HG03066 (cell line): Measurements from ENCODE around the gene KRT14.
"Not testable (repeated sequence)": the region's sequence is repeated elsewhere in the genome, so short reads cannot be mapped to it uniquely, and the experiment has no call there.

Experiments used
- ATAC-seq: cut with Tn5 transposase; IDR thresholded peaks from one replicate; pipeline ENCODE4 v1.9.1; 2021; ENCODE audit warnings: low read depth; ENCODE audit not compliant: unreplicated experiment

The KRT14 gene

DNA sequence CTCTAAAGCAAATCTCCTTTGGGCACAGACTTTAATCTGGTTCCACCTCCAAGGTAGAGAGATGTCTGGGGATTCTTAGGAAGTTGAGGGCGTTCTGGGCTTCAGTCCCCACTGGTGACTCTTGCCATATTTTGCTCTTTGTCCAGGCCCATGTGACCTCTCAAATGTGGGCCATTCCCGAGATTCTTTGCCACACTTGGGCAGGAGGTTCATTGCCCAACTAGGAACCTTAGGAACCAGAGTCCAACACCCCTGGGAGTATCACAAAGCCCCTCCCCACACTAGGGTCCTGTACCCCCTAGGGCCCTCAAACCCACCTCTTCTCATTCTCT lies 6.5 kb downstream of the KRT14 start:
- no peak for ATAC-seq

DNA sequence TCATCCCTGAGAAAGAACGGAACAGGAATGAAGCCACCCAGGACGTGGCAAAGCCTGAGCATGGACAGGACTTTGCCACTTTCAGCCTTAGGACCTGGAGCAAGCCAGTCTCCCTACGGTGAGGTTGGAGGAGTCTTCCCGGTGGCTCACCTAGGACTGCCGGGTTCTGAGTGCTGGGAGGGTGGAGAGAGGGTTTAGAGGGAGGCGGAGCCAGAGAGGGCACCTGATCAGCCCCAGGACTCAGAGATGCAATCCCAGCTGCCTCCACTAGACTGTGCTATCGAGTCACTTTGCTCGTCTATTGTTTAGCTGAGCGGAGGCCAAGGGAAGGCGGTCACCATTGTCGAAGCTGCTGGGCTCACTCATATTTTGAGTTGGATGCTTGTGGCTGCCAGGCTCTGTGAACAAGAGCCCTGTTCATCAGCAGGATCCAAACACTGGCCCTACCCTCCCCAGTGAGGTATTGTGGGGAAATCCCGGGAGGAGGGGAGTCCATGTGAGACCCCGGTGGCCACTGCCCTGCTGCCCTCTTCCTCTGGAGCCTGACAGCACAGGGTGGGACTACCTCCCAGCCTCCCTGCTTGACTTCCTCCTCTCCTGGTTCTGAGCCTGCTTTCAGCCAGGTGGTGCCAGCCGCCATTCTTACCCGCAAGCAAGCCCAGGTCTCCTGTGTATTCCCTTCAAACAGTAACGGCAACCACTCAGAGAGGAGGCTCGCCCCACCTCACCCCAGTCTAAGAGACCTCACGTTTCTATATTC lies 7.0 kb downstream of the KRT14 start:
- no peak for ATAC-seq

DNA sequence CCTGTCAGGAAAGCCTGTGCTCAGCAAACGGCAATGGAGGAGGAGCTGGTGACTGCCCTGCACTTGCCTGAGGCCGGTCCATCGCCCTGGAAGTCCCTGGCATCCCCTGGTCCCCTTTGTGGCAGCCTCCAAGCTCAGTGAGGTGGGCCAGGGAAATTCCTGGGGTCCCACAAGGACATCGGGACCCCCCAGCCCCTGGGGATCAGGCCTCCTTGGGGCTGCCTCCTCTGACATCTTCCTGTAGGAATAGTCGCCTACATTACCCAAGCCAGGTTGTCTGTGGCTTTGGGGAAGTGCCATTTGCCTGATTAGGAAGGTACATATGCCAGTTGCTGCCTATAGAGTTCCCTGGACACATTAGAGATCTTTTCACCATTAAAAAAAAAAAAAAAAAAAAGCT lies 7.7 kb downstream of the KRT14 start:
- no peak for ATAC-seq

DNA sequence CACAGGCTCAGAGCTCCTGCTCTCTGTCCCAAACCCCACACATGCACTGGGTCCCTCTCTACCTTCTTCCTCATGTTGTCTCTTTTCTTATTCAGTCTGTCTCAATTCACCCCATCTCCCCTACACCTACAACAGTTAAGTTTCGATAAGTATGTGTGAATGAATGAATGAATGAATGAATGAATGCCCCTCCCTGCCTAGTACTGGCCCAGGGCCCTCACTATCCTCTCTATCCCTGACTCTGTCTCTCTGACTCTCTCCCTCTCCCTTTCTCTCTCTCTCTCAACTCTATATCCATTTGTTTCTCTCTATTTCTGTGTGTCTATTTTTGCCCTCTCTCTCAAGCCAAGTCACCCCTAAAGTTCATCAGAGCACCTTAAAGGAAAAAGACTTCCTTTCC lies 8.2 kb downstream of the KRT14 start:
- no peak for ATAC-seq

DNA sequence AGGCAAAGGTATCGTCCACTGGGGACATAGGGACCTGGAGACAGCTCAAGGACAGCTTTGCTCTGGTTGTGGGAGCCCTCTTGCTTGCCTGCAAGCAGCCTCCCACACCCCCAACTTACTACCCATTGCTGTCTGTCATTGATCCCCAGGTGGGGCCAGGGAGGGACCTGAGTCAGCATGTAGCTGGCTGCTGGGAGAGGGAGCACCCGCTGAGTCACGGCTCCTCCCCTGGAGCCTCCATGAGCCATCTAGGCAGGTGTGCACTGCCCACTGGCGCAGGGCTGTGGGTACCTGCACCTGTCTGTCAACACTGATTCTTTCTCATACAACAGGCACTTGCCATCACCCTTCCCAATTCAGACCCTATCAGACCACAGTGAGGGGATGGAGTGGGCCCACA lies 10.0 kb downstream of the KRT14 start:
- not testable (repeated sequence) for ATAC-seq

DNA sequence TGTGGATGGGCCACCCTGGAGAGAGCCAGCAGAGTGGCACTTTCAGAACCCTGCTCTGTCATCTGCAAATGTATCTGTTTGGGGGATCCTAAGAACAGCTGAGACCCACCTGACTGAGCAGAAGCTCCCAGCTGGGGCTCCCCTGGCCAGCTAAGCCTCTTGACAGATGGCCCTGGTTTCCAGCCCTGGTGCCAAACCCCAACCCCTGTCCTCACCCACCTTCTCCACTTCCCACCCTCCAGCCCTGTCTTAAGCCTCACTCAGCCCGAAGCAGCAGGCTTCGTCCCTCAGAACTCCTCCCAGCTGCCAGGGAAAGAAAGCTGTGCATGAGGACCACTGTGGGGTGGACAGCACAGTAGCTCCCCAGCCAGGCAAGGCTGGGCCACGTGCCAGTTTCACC lies 11.4 kb downstream of the KRT14 start:
- no peak for ATAC-seq

DNA sequence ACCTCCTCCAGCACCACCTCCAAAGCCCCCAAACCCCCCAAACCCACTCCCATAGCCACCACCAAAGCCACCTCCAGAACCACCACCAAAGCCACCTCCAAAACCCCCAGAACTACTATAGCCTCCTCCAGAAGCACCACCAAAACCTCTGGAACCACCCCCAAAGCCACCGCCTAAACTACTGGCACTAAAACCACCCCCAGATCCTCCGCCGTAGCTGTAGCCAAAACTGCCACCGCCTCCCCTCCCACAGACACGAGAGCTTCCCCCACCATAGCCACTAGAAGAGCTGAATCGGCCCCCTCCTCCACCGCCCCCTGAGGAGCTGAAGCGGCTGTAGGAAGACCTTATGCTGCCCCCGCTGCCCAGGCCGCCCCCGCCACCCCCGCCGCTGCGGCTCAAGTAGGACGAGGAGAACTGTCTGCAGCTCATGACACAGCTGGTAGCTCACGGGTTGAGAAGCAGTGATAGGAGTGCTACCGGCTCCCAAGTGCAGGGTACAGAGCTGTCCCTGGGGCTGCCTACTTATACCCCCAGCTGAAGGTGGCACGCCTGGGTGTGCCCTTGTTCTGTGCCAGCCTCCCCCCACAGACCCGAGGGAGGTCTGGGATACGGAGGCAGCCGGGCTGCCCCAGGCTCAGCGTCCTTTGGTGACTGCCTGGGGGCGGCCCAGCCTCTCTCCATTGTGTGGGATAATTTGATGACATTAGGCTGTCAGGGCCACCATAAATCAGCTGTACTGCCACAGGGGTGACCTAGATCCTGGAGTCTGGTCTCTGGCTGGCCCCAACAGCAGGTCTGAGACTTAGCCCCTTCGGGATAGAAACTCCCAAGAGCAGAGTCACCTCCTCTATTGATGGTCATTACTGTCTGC lies 14.9 kb downstream of the KRT14 start, which contains the start of gene KRT9:
Gene KRT9, minus strand, starts transcription at position 499 of the 874 bp plus-strand sequence. Its CDS starts 67 bp downstream, at position 432.
- ATAC-seq = no peak

DNA sequence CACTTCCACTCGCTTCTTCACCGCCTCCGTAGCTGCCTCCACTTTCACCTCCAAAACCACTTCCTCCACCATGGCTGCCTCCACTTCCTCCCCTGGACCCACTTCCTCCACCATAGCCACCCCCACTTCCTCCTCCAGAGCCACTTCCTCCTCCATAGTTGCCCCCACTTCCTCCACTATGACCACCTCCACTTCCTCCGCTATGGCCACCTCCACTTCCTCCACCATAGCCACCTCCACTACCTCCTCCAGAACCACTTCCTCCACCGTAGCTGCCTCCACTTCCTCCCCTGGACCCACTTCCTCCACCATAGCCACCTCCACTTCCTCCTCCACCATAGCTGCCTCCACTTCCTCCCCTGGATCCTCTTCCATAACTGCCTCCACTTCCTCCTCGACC lies 19.4 kb downstream of the KRT14 start:
- ATAC-seq = no peak

DNA sequence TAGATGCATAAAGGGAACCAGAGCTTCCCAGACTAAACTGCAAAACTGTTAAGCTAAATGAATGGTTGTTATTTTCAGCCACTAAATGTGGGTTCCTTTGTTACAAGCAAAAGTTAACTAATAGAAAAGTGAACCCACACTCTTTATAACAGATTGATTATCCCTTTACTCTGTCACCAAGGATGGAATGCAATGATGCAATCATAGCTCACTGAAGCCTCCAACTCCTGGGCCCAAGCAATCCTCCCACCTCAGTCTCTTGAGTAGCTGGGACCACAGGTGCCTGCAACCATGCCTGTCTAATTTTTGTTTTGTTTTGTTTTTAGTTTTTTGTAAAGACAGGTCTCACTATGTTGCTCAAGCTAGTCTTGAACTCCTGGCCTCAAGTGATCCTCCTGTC lies 21.4 kb downstream of the KRT14 start:
- no peak for ATAC-seq

DNA sequence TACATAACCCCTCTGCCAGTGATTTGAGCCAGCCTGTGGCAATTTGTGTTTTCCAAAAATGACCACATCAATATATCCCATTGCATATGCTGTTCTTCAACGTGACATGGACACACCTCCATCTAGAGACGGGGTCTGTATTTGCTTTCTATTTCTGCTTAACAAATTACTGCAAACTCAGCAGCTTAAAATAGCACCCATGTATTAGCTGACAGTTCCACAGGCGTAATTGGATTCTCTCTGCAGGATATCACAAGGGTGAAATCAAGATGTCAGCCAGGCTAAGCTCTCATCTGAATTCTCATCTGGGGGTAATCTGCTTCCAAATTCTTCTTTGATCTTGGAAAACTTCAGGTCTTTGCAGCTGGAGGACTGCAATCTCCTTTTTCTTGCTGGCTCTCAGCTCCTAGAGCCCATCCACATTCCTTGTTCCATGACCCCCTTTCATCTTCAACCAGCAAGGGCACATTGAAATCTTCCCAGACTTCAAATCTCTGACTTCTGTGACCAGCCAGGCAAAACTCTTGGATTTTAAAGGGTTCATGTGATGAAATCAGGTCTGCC lies 23.0 kb downstream of the KRT14 start:
- ATAC-seq = no peak

DNA sequence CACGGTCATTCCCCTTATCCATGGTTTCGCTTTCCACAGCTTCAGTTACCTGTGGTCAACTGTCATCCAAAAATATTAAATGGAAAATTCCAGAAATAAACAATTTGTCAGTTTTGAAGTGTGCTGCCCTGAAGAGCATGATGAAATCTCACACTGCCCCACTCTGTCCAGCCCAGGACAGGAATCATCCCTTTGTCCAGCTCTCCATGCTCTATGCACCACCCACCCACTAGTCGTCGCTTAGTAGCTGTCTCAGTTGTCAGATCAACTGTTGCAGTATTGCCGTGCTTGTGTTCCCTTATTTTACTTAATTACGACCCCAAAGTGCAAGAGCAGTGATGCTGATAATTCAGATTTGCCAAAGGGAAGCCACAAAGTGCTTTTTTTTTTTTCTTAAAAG lies 25.1 kb downstream of the KRT14 start:
- ATAC-seq = no peak

DNA sequence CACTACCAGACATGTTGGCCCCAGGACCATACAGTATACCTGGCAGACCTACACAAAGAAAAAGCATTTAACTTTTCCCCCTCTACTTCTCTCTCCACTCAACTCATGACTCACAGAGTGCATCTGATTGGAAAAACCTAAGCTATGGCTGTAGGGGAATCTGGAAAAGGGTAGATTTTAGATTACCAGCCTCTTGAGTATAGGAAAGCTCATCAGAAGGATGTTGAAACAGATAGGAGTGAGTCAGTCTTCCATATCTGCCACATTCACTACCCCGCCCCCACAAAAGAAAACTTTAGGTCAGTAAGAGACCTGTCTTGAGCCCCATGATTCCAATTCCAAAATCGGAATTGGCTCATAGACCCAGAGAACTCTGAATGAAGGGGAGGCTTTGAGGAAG lies 27.1 kb downstream of the KRT14 start:
- no peak for ATAC-seq

DNA sequence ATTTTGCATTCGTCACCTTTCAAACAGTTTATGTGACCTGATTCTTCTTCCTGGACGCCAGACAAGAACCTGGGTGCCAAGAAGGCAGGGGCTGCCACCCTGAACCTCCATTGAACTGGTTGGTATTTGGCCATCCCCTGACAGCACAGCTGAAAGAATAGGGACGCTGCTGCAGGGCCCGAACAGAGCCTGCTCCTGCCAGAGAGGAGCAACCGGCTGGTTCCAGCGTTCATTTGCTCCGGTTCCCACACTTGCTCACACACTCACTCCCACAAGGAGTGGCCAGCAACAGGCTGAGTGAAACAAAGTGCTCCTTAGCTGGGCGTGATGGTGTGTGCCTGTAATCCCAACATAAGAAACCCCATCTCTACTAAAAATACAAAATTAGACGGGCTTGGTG lies 29.8 kb downstream of the KRT14 start:
- ATAC-seq = no peak

DNA sequence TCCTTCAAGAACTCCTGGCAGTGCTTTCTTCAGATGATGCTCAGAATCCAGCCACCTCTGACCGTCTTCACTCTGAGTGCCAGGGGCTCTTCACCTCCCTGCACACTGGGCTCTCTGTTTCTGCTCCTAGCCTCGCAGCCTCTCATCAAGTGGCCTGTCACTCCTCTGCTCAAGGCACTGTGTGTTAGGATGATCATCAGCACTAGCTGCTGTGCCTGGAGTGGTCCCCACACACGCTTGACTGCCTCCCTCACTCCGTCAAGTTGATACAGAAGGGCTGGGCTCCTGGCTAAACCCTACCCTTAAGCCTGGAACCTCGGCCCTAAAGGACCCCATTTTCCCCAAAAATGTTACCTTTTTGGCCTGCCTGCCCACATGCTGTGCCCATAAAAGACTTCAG lies 30.4 kb downstream of the KRT14 start:
- no peak for ATAC-seq

DNA sequence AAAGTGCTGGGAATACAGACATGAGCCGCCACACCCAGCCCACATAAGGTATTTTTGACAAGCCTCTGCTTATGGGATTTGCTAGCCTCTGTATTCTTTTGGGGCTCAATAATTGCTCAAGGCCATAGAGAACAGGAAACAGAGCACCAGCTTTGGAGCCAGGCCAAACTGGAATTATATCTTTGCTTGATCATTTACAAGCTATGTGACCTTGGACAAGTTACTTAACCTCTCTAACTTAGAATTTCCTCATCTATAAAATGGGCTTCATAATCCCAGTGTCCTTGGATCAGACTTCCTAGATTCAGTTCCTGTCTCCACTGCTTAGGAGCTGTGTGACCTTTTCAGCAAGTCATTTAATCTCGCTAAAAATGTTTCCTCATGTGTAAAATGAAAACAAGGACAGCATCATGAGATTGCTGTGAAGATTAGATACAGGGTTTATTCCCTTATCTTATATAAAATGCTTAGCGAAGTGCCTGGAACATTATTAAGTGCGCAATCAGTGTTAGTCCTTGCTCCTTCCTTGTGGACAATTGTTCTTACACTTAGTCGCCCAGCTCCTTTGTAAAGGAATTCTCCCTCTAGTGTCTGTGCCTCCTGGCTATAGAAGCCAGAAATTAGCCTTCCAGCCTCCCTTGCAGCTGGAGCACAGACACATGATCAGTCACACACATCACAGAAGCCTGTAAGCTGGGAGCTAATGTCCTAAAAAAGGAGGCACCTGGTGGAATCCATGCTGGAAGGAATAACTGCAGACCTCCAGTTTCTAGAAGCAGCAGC lies 31.4 kb downstream of the KRT14 start:
- ATAC-seq = no peak

DNA sequence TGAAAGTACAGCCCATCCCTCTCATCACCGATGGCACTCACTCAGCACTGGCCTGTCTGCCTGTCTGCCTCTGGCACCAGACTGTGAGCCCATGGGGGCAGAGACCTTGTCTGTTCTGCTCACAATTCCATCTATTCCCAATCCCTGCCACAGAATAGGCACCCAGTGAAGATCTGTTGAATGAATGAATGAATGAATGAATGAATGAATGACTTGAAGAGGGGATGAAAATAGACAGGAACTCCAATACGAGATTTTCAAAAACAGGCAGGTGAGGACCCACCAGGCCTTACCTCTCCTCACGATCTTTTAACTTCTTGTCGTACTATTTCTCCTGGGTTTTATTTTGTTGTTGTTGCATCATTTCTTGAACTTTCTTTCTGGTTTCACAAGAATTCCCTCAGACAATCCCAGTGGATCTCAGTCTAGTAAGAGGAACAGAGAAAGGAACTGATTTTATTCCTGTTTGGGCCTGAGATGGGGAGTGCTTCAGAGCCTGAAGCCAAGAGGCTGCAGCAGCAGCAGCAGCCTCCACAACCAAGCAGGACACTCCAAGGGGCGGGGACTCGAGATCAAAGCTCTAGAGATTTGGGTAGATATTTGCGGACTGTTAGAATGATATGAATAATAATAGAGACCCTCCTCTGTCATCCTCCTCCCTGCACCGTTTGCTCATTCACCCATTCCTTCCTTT lies 32.6 kb downstream of the KRT14 start:
- no peak for ATAC-seq

DNA sequence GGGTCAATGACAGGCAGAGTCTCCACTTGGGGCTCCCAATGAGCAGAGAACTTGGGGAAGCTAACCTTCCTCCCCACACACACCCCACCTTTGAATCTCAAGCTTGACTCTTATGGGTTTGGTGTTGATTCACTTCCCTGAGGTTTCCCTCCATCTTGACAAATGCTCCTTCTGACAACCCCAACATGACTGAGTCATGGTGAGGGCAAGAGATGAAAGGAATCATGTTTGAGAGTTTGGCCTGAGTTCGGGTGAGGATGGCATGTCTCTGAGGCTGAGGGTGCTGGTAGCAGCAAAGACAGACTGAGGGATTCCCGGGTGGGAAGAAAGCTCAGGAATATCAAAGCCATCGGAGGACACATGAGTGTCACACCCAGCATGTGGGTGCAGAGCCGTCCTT lies 33.5 kb downstream of the KRT14 start:
- ATAC-seq = no peak

DNA sequence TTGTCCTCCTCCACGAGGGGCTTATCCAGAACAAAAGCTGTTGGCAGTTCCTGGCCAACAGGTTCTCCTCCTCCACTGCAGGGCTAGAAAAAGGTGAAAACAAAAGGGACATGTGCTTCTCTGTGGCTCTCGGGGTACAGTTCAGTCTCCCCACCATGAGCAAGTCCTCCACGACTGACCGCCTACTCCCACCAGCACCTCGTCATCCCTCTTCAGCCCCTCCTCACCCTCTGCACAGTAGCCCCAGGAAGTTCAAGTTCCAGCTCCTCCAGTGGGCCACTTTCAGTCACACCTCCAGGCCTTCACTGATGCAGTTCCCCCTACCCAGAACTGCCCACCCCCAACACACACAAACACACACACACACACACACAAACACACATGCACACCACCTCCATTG lies 34.2 kb downstream of the KRT14 start:
- no peak for ATAC-seq

DNA sequence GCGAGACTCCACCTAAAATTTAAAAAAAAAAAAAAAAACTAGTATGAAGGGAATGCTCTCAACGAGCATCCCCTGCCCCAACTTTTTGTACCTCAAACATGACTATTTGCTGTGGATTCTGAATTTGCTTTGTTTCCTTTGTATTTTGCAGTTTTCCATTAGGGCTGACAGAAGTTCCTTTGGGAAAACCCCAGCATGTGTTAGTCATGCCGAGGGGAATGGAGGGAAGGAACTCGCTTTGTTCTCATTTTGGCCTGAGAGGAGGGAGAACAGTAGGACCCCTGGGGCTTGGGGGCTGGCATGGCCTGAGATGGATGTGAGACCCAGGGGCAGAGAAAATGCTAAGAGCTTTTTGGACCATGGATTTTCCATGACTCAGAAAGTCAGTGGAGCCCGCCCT lies 35.3 kb downstream of the KRT14 start:
- no peak for ATAC-seq

DNA sequence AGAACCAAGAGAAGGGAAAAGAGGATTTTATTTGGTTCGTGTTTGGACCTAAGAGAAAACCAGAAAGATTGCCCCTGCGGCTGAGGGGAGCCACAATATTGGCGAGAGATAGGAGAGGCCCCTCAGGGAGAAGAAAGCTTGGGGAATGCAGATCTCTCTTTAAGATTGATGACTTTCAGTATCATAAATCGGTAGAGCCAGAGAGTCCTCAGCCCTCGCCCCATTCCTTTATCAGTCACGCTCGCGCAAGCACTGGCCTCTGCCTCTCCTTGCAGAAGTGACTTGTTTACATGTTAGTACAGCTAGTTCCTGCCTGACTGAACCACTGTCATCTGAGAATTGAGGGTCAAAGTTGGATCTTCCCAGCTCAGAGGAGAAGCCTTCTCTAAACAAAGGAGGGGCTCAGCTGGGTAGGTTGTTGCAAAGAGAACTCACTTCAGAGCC lies 37.1 kb downstream of the KRT14 start:
- ATAC-seq = no peak
